NCI-H1694 treated with DMSO at 0.1 percent for 48 hours (cell line): ENCODE results near the gene MAP1LC3A.

Experiments
- DNase-seq: peaks from one replicate; lab custom pipeline; 2025; lab: John Stamatoyannopoulos, UW

The MAP1LC3A gene

DNA sequence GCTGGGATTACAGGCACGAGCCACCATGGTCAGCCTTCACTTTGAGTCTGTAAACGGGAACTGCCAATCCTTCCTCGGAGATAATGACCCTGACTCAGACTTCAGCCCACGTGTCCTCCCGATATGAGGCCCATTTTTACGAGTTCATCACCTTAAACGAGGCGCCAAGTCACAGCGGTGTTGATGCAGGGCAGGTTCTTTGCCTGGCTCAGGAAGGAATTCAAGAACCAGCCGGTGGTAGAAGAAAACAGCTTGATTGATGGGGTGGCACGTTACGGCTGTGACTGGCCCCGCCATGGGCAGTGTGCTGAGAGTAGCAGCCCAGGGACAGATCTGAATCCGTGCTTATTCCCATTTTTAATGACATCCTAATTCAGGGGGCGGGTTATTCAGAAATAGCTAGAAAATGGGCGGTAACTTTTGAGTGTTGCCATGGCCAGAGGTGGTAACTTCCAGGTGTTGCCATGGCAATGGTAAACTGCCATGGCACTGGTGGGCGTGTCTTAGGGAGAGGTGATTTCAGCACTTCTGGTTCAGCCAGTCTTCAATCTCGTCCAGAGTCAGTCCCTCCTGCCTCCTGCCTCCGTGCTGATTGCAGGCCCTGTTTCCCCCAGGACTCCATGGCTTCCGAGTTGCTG lies 9.1 kb upstream of the MAP1LC3A start:
- DNase-seq, result no peak

DNA sequence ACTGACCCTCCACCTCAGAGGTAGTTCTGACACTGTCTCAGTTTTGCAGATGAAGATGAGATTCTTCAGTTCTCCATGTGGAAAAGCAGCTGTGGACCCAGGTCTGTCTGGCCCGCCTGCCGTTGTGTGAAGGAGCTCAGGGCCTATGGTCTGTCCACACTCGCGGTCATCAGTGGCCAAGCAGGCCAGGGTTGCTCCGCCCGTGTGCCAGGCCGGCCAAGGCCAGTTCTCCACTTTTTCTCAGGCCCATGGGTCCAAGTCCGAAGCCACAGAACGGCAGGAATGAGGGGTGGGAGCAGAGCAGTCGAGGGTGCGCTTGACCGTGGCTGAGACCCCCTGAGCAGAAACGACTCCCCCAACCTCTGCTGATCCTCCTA lies 8.6 kb upstream of the MAP1LC3A start:
- DNase-seq, result no peak

DNA sequence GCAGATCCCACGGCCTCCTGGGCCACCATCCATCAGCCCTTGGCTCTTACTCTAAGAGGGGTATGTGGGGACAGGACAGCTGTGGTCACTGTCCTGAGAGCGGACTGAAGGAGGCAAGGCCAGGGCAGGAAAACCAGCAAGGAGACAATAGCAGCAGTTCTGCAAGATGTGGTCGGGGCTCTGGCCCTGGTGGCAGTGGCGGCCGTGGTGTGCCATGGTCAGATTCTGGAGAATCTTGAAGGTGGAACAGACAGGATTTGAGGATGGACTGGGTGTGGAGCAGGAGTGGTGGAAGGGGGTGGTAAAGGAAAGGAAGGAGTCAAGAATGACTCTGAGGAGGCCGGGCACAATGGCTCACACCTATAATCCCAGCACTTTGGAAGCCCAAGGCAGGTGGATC lies 5.9 kb upstream of the MAP1LC3A start:
- DNase-seq, result no peak

DNA sequence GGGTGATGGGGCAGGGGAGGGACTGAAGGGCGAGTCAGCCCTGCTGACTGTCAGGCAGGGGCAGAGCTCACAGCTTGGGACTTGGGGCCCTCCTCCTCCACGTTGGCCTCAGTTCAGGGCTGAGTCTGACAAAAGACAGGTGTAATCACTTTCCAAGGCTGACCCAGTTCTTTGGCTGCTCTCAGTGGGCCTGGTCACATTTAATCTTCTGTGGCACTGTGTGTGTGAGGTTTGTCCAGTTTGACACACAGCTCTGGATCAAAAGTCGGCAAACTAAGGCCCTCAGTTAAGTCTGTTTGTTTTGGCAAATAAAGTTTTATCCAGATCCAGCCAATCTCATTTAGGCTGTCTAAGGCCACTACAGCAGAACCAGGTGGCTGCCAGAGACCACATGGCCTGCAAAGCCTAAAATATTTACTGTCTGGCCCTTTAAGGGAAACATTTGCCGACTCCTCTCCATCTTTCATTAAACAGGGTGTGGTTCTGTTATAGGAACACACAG lies 5.1 kb upstream of the MAP1LC3A start:
- no peak for DNase-seq

DNA sequence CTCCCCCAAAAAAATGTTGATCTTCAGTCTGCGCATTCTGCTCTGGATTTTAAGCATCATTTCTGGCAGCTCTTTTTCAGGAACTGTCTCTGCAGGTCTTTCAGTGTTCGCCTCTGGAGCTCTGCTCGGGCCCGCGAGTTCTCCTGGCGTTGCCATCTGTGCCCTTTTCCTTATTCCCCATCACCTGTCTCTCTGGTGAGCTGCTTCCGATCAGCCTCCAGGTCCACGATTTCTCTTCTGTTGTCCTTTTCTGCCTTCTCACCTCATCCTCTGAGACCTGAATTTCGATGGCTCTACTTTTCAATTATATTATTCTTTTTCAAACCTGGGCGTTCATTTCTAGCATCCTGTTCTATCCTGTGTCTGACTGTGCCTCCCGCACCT lies 590 bp upstream of the MAP1LC3A start:
- DNase-seq, result no peak

DNA sequence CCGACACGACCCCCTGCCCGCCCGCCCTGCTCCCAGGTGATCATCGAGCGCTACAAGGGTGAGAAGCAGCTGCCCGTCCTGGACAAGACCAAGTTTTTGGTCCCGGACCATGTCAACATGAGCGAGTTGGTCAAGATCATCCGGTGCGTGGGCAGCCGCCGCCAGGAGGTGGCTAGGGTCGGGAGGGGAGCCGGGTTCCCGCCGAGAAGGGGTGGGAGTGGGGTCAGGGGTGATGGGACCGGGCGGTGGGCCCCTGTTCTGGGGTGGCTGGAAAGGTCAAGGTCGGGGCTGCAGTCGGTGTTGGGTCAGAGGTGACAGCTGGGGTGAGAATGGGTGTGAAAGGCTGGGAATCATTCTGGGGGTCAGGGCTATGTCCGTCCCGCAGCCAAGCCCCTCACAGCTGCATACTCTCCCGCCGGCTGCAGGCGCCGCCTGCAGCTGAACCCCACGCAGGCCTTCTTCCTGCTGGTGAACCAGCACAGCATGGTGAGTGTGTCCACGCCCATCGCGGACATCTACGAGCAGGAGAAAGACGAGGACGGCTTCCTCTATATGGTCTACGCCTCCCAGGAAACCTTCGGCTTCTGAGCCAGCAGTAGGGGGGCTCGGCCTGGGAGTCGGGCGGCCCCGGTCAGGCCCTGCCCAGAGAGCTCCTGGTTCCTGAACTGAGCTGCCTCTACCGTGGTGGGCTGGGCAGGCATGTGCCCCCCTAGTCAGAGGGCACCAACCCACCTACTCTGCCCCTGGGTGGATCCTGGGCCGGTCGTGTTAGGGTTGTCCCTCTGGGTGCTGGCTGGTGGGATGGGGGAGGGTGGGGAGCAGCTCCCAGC lies 1.0 kb downstream of the MAP1LC3A start:
- DNase-seq, result no peak

DNA sequence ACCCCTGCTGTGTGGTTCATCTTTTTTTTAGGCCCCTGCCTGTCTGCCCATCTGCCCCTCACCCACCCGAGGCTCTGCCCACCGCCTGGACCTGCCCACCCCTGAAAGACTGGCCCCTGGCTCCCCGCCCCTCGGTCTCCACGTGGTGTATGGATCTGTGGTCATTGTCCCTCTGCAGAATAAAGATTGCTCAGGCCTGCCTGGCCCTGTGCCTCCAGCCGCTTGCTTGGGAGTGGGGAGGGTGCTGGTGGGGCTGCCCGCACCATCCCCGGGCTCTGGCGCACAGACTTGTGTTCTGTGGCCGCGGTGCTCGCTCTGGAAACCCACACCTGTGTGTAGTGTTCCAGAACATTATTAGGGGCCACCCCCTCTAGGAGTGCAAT lies 1.6 kb downstream of the MAP1LC3A start:
- no peak for DNase-seq

DNA sequence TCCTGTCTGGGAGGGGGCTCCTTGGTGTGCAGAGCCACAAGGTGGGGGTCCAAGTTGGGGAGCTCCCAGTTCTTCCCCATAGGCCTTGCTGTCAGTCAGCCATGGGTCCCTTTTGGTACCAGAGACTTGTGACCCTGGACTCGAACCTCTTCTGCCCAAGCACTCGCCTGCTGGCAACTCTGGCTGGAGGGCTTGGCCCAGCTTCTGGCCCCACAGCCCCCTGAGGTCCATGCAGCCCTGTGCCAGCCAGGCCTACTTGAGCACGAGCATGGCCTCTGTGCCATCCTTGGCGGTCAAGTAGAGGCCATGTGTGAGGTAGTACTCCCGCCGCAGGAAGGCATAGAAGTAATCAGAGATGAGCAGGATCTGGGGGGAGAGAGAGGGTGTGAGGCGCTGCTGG lies 2.1 kb downstream of the MAP1LC3A start:
- no peak for DNase-seq

DNA sequence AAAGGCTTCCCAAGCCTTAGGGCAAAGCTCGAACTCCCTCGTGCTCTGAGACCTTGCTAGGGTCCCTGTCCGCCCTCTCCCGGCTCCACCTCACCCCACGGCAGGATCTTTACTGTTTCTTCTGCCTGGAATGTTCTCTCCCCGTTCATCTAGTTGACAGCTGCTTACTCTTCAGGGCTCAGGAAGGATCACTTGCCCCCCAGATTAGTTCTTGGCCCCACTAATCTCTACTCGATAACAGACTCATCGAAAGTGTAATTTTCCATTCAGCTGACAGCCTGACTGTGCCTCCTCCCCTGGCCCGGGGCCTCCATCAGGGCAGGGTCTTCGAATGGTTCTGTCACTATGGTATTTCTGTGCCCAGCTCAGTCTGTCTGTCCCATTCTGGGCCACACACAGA lies 3.1 kb downstream of the MAP1LC3A start:
- DNase-seq, result no peak

DNA sequence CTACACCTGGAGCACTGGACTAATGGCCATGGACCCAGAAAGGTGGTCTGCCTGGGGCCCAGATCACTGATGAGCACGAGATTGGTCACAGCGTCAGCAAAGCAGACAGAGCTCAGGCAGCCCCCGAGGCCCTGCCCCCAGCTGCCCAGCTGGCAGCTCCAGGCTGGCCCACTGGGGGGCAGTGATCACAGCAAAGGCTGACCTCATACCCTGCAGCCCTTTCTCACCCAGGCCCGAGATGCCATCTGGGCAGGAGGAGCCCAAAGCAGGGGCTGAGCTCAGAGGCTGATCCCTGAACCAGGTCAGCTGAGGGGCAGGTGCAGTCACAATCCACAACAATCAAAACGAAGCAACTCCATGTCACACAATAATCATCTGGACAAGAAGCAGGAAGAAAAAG lies 4.1 kb downstream of the MAP1LC3A start:
- DNase-seq, result no peak

DNA sequence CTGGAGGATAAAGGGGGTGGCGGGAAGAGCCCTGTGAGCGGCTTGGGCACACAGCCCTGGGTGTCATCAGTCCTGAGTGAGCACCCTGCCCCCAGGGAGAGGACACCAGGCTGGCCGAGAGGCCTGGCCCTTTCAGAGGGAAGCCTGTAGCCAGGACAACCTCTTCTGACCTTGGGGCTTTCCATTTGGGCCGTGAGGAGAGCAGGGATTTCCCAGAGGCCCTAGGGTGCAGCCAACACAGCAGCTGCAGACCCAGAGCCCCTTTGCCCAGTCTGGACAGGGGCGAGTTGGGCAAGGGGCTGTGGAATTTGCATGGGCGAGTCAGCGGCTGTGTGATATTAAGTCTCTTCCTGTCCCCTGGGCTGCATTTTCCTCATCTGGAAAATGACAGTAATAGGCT lies 6.3 kb downstream of the MAP1LC3A start:
- DNase-seq, result no peak

DNA sequence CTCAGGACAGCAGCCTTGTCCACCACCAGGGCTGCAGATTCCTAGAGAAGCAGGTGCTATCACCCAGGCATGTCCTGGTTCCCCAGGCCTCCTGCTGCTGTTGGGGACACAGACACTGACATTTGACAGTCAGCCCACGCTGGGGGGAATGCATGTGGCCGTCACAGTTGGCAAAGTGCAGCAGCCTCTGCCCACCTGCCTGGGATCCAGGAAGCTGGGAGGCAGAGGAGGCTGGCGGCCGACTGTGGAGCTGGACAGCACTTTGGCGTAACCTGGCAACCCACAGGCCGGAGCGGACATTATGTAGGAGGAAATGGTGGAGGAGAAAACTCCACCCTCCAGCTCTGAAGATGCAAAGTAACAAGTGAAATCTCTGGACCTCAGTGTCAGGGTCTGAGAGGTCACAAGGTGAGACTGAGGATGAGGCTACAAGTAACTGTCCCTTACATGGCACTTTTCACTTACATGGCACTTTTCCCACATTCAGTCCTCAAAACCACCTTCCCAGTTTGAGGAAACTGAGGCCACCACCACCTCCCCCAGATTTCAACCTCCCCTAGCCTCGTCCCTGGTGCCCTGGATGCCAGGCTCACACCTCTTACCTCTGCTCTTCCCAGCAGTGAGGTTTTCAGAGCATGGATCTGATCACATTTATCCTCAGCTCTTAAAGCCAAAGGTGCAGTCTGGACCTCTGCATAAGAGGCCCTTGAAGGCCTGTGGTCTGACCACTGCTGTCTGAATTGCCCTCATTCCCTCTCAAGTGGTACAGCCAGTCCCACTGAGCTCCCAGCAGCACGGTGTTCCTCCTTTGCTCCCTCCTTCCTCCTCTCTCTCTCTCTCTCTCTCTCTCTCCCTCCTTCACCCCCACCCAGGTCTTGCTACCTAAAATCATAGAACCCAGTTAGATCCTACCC lies 8.7 kb downstream of the MAP1LC3A start:
- no peak for DNase-seq

DNA sequence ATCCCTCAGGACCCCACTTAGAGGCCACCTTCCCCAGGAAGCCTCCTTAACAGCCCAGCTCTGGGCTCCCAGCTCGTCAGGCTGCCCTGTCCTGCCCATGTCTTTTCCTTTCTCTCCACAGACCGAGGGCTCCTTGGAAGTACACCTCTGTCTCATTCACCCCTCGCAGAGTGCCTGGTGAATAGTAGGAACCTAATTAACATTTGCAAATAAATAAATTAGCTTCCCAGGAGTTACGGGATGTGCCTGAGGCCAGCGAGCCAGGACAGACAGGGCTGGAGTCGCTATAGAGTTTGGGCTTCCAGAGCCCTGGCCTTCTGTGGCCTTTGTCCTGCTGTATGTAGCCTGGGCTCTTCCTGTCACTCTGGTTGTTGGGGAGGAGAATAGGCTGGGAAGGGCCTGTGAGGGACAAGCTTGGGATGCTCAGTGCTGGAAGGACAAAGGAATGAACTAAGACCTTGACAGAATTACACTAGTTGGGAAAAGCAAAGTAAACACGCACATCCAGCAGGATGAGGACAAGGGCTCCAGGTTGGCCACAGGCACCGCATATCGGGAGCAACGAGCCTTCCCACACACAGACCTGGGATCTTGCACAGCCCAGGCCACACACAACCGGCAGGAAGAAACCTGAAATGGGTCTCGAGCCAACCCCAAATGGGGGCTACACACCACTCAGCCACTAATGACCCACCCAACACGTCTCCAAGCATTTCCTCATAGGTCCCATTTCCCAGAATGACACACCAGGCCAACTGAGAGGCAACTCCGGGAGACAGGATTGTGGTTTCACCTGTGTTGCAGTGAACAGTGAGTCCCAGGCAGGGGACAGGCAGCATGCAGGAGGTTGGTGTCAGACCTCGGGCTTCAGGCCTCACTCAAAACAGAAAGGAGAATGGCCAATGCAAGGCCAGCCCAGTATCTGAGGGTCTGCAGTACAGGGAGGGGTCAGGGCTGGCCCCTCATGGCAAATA lies 9.7 kb downstream of the MAP1LC3A start:
- no peak for DNase-seq

DNA sequence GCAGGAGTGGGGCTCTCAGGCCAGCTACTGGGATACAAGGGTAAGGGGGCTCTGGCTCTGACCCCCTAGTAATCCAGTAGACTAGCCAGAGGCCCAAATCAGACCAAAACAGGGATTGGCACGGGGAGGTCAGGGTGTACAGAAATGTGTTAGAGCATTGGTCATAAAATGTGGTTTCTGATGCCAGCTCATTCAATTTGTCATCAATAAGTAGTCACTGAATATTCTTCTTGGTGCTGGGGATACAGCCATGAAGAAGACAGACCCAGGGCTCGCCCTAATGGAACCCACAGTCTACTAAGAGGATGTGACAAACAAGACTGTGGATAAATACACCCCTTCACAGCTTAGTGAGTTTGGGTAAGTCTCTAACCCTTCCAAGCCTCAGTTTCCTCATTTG lies 11.1 kb downstream of the MAP1LC3A start:
- no peak for DNase-seq

DNA sequence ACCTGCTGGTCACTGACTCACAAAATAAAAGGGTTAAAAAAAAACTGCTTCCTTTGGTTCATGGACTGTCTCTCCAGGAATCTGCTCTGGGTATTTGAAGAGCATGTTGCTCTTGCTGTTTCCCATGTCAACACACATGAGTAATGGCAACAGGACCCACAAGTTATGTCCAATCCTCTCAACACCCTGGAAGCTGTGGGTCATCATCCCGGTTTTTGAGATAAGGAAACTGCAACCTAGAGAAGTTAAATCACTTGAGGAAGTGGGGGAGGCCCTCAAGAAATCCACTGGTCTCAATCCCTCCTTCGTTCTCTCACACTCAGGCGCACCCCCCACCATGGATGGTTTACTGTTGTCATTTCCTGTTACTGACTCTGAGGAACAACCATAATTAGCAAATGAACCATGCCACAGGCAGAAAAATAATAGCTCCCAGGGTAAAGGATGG lies 12.4 kb downstream of the MAP1LC3A start:
- DNase-seq, result no peak

DNA sequence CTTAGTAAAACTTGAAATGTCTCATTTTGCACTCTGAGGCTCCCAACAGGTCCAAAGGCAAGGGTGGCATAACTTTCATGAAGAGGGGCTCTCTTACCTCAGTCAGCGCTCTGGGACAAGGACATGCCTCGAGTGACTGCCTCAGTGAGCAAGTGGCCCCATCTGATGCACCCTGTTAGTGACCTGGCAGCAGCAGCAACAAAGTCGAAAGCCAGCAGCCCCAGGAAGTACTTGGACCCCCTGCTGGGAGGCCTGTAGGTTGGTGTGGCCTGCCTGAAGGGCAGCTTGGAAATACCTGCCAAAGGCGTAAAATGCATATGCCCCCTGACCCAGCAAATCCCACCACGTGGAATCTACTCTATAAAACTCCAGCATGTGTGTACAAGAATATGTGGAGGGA lies 13.2 kb downstream of the MAP1LC3A start:
- DNase-seq, result no peak

DNA sequence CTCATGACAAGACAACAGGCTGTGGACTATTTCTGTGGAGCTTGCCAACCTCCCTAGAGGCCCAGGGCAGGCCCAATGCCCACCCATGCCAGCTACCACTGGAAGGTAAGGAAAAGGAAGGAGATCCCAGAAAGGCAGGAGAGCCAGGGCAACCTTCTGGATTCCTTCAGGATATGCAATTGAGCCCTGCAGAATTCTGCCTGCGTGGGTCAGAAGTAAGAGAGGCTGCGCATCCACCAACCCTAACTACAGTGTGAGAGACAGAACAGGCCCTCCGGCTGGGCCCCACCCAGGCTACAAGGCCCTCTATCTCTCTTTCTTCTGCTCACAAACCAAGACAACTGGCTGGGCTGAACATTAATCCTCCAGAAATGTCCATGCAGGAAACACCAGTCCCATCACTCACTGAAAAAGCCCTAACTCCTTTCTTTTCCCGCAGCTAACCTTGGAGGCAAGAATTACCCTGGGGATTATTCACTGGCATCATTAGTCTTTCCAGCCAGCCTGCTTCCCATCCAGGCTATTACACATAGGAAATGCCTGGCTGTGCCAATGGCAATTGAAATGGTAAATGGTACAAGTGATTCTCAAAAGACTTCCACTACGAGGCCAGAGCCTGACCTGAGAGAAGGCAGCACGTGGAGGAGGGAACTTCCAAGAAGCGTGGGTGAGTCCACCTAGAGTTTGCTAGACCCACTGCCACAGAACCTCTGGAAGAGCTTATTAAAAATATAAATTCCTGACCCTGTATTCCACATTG lies 15.2 kb downstream of the MAP1LC3A start:
- no peak for DNase-seq

DNA sequence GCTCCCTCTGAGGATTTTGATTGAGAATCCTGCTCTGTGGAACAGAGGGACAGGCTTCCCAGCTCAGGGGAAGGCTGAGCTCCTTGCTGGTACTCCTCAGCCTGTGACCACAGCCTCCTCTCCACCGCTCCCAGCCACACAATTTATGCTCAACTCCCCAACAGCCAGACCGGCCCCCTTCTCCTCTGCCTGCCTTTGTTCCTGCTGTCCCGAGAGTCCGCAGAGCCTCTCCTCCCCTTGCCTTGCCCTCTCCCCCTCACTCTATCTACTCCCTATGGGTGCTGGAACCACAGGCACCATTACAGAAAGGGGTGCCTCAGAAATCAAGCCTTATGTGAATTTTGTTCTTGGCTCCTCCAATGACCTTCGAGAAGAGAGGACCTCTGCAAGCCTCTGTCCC lies 15.9 kb downstream of the MAP1LC3A start:
- no peak for DNase-seq

DNA sequence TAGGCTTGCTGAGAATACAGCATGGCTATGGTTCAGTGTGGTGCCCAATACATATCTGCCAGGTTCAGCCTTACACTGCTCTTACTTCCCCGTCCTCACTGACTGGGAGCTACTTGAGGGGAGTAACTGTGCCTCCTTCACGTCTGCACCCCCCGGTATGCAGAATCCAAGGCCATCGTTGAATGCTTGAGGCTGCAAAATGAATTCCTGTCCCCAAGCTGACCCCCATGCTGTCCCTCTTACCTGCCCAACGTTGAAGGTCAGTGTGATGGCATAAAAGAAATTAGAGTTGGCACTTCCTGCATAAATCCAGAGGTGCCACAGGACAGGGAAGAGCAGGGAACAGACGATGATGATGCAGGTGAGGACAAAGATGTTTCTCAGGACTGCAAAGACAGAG lies 16.3 kb downstream of the MAP1LC3A start:
- DNase-seq, result no peak

DNA sequence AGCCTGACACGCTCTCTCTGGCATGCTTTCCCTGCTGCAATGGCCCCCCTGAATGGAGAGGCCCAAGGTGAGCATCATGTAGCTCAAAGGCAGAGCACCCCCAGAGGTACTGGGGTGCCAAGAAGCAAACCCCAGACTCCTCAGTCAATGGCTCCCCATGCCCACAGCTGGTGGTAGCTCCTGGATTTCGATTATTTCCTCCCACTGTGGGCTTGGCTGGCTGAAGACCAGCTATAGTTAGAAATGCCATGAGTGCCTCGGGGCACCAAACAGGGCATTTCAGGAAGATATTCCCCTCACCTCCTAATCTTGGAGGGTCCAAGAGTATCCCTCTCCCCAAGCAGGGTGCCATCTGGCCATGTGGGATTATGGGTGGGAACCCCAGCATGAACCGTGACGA lies 16.8 kb downstream of the MAP1LC3A start:
- no peak for DNase-seq

DNA sequence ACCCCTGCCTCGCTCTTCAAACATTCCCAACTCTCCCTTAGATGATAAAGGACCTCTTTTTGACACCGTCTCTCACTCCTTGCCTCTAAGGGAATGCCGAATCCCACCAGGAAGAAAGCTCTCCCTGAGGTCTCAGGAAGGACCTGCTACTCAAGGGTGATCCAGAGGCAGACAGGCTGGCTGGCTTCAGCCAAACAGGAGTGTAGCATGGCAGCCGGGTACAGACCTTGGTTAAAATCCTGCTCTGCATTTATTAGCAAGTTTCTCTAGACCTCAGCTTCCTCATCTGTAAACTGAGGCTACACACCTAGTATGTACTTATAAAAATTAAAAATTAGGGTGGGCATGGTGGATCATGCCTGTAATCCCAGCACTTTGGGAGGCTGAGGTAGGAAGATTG lies 17.2 kb downstream of the MAP1LC3A start:
- no peak for DNase-seq
